Prostate gland (tissue), 2 donors: ENCODE data around the gene NOS2.

Source experiments
- POLR2A ChIP-seq: fragments of 450-650 bp; IDR thresholded peaks from one replicate; pipeline ENCODE4 v1.6.1; 2016; ENCODE audit warnings: antibody characterized with exemption, mild to moderate bottlenecking
- POLR2AphosphoS5 ChIP-seq: sonication (generic); formaldehyde crosslinking; IDR thresholded peaks from one replicate; pipeline ENCODE4 v1.6.1; 2017; ENCODE audit warnings: antibody characterized with exemption
- TF ChIP-seq, protein P1 (sequence below), 4 experiments: fragments of 200-600 bp in 2 of 4; fragments of 450-650 bp in 2 of 4; sonication (generic) in 2 of 4; IDR thresholded peaks; 1 replicate in 3 of 4; 2 replicates in 1 of 4; pipeline ENCODE4 v1.5.1; 2016 to 2019; ENCODE audit warnings: antibody characterized with exemption in 4 of 4, mild to moderate bottlenecking in 2 of 4, moderate library complexity in 2 of 4

DNA sequence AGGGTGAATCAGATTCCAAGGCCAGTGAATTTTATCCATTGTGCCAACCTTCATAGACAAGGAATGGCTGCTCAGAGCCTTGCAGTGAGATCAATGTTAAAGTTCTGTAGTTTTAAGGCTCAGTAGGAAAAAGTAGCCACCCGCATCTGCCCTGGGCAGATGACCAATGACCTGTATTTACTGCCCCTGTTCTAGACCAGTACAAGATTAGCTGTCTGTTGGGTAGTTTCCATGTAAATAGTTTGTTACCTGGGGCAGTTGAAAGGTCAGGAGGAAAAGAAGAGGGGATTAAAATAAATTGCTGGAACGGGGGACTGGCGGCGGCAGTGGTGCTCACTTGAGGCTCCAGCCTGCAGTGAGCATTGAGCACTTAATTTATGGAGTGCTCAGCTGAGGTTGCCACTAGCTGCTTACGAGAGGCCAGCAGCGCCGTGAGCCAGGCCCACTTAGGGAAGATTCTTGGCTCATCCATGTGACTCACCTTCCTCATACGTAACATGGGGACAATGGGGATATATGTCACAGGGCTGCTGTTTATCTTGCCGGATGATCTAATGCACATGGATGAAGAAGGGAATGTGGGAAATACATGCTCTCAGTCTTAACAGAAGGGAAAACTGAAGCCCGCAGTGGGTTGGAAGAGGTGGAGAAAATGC, 10.7 kb upstream of the NOS2 start:
- TF ChIP-seq, protein P1, sequence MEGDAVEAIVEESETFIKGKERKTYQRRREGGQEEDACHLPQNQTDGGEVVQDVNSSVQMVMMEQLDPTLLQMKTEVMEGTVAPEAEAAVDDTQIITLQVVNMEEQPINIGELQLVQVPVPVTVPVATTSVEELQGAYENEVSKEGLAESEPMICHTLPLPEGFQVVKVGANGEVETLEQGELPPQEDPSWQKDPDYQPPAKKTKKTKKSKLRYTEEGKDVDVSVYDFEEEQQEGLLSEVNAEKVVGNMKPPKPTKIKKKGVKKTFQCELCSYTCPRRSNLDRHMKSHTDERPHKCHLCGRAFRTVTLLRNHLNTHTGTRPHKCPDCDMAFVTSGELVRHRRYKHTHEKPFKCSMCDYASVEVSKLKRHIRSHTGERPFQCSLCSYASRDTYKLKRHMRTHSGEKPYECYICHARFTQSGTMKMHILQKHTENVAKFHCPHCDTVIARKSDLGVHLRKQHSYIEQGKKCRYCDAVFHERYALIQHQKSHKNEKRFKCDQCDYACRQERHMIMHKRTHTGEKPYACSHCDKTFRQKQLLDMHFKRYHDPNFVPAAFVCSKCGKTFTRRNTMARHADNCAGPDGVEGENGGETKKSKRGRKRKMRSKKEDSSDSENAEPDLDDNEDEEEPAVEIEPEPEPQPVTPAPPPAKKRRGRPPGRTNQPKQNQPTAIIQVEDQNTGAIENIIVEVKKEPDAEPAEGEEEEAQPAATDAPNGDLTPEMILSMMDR (IDR thresholded peaks at IDR 0.05): no peak
- no peak for TF ChIP-seq POLR2AphosphoS5
- no peak for TF ChIP-seq POLR2A
